GM19023 (cell line): ENCODE results near the gene PTAFR.

Source experiments
- ATAC-seq: cut with Tn5 transposase; IDR thresholded peaks from one replicate; pipeline ENCODE4 v1.9.1; 2021; ENCODE audit warnings: mild to moderate bottlenecking, moderate library complexity; ENCODE audit not compliant: unreplicated experiment

The PTAFR gene

GRCh38 chr1:28126212-28126611 is 50.3 kb downstream of the PTAFR start:
- ATAC-seq, result no peak

- no peak for ATAC-seq
These were observed 53.0 kb downstream of the PTAFR start for GRCh38 chr1:28123461-28123961.

GRCh38 chr1:28122183-28122582 is 54.3 kb downstream of the PTAFR start:
- no peak for ATAC-seq

DNA sequence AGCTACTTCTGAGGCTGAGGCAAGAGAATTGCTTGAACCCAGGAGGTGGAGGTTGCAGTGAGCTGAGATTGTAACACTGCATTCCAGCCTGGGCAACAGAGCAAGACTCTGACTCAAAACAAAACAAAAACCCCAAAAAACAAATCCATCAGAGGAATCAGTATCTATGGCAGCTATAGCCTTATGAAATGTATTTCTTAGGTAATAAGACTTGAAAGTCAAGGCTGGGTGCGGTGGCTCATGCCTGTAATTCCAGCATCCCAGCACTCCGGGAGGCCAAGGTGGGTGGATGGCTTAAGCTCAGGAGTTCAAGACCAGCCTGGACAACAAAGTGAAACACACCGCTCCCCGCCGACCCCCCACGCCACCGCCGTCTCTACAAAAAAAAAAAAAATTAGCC is 56.9 kb downstream of the PTAFR start:
- no peak for ATAC-seq

DNA sequence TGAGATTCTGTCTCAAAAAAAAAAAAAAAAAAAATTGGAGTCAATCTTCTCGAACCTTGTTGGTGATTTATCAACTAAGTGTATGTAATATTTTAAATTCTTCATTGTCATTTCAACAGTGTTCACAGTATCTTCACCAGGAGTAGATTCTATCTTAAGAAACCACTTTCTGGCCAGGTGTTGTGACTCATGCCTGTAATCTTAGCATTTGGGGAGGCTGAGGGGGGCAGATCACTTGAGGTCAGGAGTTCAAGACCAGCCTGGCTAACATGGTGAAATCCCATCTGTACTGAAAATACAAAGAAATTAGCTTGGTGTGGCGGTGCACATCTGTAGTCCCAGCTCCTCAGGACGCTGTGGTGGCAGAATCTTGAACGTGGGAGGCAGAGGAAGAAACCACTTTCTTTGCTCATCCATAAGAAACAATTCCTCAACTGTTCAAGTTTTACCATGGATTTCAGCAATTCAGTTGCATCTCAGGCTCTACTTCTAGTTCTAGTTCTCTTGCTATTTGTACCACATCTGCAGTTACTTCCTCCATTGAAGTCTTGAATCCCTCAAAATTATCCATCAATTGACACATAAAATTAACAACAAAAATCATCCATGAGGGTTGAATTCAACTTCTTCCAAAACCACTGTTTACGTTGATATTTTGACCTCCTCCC is 57.7 kb downstream of the PTAFR start:
- ATAC-seq, result no peak

GRCh38 chr1:28115267-28115666 is 61.2 kb downstream of the PTAFR start:
- ATAC-seq, result no peak

DNA sequence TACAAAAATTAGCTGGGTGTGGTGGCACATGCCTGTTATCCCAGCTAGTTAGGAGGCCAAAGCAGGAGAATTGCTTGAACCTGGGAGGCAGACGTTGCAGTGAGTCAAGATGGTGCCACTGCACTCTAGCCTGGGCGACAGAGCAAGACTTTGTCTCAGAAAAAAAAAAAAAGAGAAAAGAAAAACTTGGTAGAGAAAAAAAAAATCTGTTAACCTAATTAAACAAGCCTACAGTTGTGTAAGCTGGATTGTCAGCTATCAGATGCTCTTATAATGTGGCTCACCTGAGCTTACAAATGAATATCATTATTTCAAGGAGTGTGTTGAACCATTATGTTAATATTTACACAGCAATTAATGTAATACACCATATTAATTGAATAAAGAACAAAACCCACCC is 61.6 kb downstream of the PTAFR start:
- no peak for ATAC-seq

DNA sequence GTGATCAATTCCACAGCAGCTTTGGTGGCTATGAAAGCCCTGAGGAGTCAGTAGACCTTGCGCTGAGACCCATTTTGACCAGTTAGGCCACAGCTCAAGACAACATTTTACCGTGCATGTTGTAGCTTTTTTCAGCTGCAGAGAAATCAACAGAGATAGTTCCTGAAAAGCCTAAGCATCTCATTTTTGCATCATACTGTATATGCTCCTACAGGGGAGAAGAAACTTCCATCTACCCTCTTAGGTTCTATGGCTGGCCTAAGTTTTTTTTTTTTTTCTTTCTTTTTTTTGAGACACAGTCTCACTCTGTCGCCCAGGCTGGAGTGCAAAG is 63.3 kb downstream of the PTAFR start:
- no peak for ATAC-seq

- no peak for ATAC-seq
These were observed 63.9 kb downstream of the PTAFR start for GRCh38 chr1:28112388-28113241.

- ATAC-seq, result no peak
These were observed 65.3 kb downstream of the PTAFR start for GRCh38 chr1:28111157-28111556.

- ATAC-seq, result no peak
These were observed 65.9 kb downstream of the PTAFR start for GRCh38 chr1:28110555-28110954.

DNA sequence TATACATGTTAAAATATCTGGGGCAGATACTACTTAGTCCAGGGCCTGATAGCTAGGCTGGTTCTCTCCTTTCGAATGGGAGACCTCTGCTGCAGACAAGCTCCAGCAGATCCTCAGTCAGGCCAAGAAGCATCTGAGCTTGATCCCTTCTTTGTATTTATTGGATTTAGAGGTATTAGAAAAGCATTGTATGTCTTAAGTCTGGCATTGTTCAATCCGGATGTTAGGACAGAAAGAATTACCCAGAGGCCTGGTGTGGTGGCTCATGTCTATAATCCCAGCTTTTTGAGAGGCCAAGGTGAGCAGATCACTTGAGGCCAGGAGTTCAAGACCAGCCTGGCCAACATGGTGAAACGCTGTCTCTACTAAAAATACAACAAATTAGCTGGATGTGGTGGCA is 66.9 kb downstream of the PTAFR start:
- ATAC-seq, result no peak

DNA sequence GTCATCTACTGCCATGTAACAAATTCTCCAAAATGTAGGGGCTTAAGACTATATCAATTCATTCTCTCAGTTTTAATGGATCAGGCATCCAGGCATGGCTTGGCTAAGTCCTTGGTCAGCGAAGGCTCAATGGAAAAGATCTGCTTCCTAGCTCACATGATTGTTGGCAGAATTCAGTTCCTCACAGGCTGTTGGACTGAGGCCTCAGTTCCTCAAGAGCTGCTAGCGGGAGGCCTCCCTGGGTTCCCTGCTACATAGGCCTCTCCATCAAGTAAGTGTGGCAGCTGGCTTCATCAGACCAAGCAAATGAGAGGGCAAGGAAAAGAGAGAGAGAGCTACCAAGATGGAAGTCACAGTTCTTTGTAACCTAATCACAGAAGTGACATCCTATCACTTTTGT is 68.5 kb downstream of the PTAFR start:
- ATAC-seq, result no peak

GRCh38 chr1:28104866-28105467 is 71.5 kb downstream of the PTAFR start:
- no peak for ATAC-seq

- no peak for ATAC-seq
These were observed 74.3 kb downstream of the PTAFR start for GRCh38 chr1:28102189-28102588.

- no peak for ATAC-seq
These were observed 77.3 kb downstream of the PTAFR start for GRCh38 chr1:28099050-28099769.
